Endothelial cell of umbilical vein (primary cell): Measurements from ENCODE around the gene SLC23A2. TPM values are rescaled to one million over a fixed set of nuclear protein-coding genes. Genes with fewer than 3 reads are reported as not detected.

Source experiments
- BruUV-seq: library from RNA; stranded (reverse); fragments of 400-500 nt; replicated peaks from 2 replicates; lab custom pipeline; 2021; lab: Mats Ljungman, UMichigan
- CTCF ChIA-PET: fragments of 300-600, 350-600 bp; sonication (Branson Sonifier 250); formaldehyde crosslinking; loops from one replicate; lab custom pipeline; 2021; ENCODE audit warnings: antibody characterized with exemption, inconsistent platforms; lab: Charles Lee
- POLR2A ChIA-PET: fragments of 300-600, 350-600 bp; sonication (Branson Sonifier 250); formaldehyde crosslinking; loops from one replicate; lab custom pipeline; 2021; ENCODE audit warnings: antibody characterized with exemption, inconsistent platforms; lab: Charles Lee
- DNase-seq: peaks from one replicate; pipeline ENCODE4 v3.0.0-alpha.2; 2011; ENCODE audit warnings: low read depth, low spot score
- FAIRE-seq: peaks from 2 replicates; lab custom pipeline; 2011; peaks lifted over from hg19 to GRCh38; lab: Jason Lieb, UNC
- H2AFZ ChIP-seq: 2 replicates; pipeline ENCODE4 v1.6.0; 2012; ENCODE audit warnings: low read depth, low read length, control low read depth, inconsistent platforms
- H3K27ac ChIP-seq: 2 replicates; pipeline ENCODE4 v1.5.1; 2011; ENCODE audit warnings: low read depth, mild to moderate bottlenecking, control low read depth, low read length, moderate library complexity; ENCODE audit not compliant: insufficient read depth
- H3K27me3 ChIP-seq, 2 experiments: 2 replicates each; pipeline versions ENCODE4 v1.6.0 to v1.6.1; 2011; ENCODE audit warnings: low read length in 2 of 2, mixed read lengths in 1 of 2; ENCODE audit not compliant: control insufficient read depth in 2 of 2, insufficient read depth in 2 of 2
- H3K36me3 ChIP-seq, 2 experiments: 2 replicates in 1 of 2; 3 replicates in 1 of 2; pipeline ENCODE4 v1.5.1; 2011; ENCODE audit warnings: low read length in 2 of 2, mild to moderate bottlenecking in 1 of 2, moderate library complexity in 1 of 2; ENCODE audit not compliant: control insufficient read depth in 2 of 2, insufficient read depth in 2 of 2; ENCODE audit errors: extremely low read depth in 1 of 2
- H3K4me1 ChIP-seq: 3 replicates; pipeline ENCODE4 v1.5.1; 2011; ENCODE audit warnings: mild to moderate bottlenecking, low read length; ENCODE audit not compliant: control insufficient read depth, insufficient read depth; ENCODE audit errors: extremely low read depth
- H3K4me2 ChIP-seq: 2 replicates; pipeline ENCODE4 v1.6.1; 2011; ENCODE audit warnings: low read length, control low read depth, mixed read lengths; ENCODE audit not compliant: insufficient read depth
- H3K4me3 ChIP-seq, 3 experiments: fragments of 200-600 bp in 1 of 3; sonication (generic), shearing (Covaris generic) in 1 of 3; replicated peaks in 1 of 3; 2 replicates each; pipeline ENCODE4 v1.5.1; 2011 to 2016; ENCODE audit warnings: control low read depth in 3 of 3, low read length in 3 of 3, mild to moderate bottlenecking in 2 of 3, inconsistent platforms in 1 of 3, low read depth in 1 of 3, moderate library complexity in 1 of 3; ENCODE audit not compliant: insufficient read depth in 1 of 3
- H3K79me2 ChIP-seq: 2 replicates; pipeline ENCODE4 v1.6.0; 2012; ENCODE audit warnings: low read length, inconsistent platforms; ENCODE audit not compliant: control insufficient read depth, insufficient read depth
- H3K9ac ChIP-seq: replicated peaks from 2 replicates; pipeline ENCODE3; 2011; ENCODE audit warnings: low read length, control low read depth; ENCODE audit not compliant: insufficient read depth; ENCODE audit errors: extremely low read depth
- H3K9me1 ChIP-seq: replicated peaks from 3 replicates; pipeline ENCODE4 v1.6.0; 2011; ENCODE audit warnings: mild to moderate bottlenecking, low read length; ENCODE audit not compliant: control insufficient read depth, insufficient read depth; ENCODE audit errors: extremely low read depth
- H3K9me3 ChIP-seq: replicated peaks from 2 replicates; pipeline ENCODE4 v1.5.1; 2012; ENCODE audit warnings: low read length, inconsistent platforms; ENCODE audit not compliant: control insufficient read depth, insufficient read depth
- H4K20me1 ChIP-seq: replicated peaks from 2 replicates; pipeline ENCODE3; 2011; ENCODE audit warnings: mild to moderate bottlenecking, low read length; ENCODE audit not compliant: control insufficient read depth, insufficient read depth; ENCODE audit errors: extremely low read depth
- CTCF ChIP-seq, 2 donors: IDR thresholded peaks; 1 replicate in 1 of 2; 2 replicates in 1 of 2; pipeline ENCODE4 v1.5.1; 2011; ENCODE audit warnings: low read length in 2 of 2, mild to moderate bottlenecking in 2 of 2, moderate library complexity in 2 of 2, control low read depth in 1 of 2, inconsistent platforms in 1 of 2, low read depth in 1 of 2; ENCODE audit not compliant: insufficient read depth in 1 of 2; ENCODE audit errors: extremely low read depth in 1 of 2
- EZH2 ChIP-seq: IDR thresholded peaks from 2 replicates; pipeline ENCODE4 v1.6.1; 2012; ENCODE audit warnings: borderline replicate concordance, low read depth, mild to moderate bottlenecking, moderate library complexity, low read length, inconsistent platforms; ENCODE audit not compliant: severe bottlenecking
- FOS ChIP-seq: IDR thresholded peaks from 2 replicates; pipeline ENCODE4 v1.6.1; 2011; ENCODE audit warnings: mild to moderate bottlenecking, low read length, moderate library complexity, borderline replicate concordance; ENCODE audit not compliant: insufficient read depth
- GATA2 ChIP-seq: IDR thresholded peaks from 2 replicates; pipeline ENCODE4 v1.7.0; 2011; ENCODE audit warnings: low read depth, mild to moderate bottlenecking, moderate library complexity, mixed read lengths, low read length; ENCODE audit not compliant: insufficient read length, insufficient read depth
- JUN ChIP-seq: IDR thresholded peaks from 2 replicates; pipeline ENCODE4 v1.6.1; 2011; ENCODE audit warnings: borderline replicate concordance, low read depth; ENCODE audit not compliant: insufficient read length, insufficient read depth
- POLR2A ChIP-seq: IDR thresholded peaks from 2 replicates; pipeline ENCODE4 v1.6.1; 2012; ENCODE audit warnings: low read depth, mild to moderate bottlenecking, control low read depth, low read length
- POLR2AphosphoS5 ChIP-seq: IDR thresholded peaks from 2 replicates; pipeline ENCODE4 v1.6.1; 2012; ENCODE audit warnings: low read depth, mild to moderate bottlenecking, control low read depth, low read length, moderate library complexity; ENCODE audit not compliant: insufficient read depth
- dilution Hi-C: fragments of 300-500 bp; cut with MboI; formaldehyde crosslinking; loops from one replicate; pipeline ENCODE4 v1.15.0; 2019; ENCODE audit warnings: low sequenced_read_pairs; ENCODE audit not compliant: extremely low pct_ligation_motif_present
- intact Hi-C: fragments of 100-400 bp; cut with micrococcal nuclease; formaldehyde crosslinking; loops from one replicate; pipeline ENCODE4 v1.10.0; 2022
- polyA plus RNA-seq, 4 experiments: library from polyadenylated mRNA; depleted of rRNA in 3 of 4; stranded (reverse) in 3 of 4; unstranded in 1 of 4; fragments of >200 nt; gene quantifications; 2 replicates each; pipeline versions ENCODE4 v1.2.1 to v1.2.3, GENCODE V29; 2011 to 2012; ENCODE audit warnings: missing spikeins in 1 of 4
- total RNA-seq: library from RNA; stranded (reverse); gene quantifications from 2 replicates; pipeline ENCODE4 v1.2.3, GENCODE V29; 2021
- TF ChIP-seq, protein P1 (sequence below): IDR thresholded peaks from 2 replicates; pipeline ENCODE4 v1.6.1; 2011; ENCODE audit not compliant: insufficient read depth, insufficient read length

SLC23A2 gene
- total and polyA plus RNA-seq, 2 donors (not counting 3 experiments of a cell fraction or from before 2014, with no cell fraction given): 24.4 to 24.5 TPM

DNA sequence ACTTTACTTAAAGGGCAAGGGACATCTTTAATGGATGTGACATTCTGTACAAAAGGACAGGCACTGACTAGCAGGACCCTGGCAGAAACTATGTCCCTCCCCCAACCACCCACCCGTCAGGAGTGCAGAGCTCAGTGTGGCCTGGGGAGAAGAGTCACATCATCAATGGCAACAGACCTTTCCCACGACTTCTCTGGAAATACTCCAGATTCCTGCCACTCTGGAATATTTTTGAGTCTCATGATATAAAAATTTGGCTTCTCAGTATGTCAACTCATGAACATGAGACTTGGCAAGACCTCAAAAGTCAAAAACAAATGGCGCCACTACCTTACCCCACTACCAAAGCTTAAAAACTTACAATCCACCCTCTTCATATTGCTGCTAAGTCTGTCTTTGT is 118.3 kb downstream of the SLC23A2 start:
- no peak overlapping the region for H3K4me2 ChIP-seq
- intact Hi-C loops: no loop called here
- ChIA-PET CTCF (no interaction called here), POLR2A (no interaction called here)
- no peak overlapping the region for H3K27ac ChIP-seq
- no peak overlapping the region for H3K4me3 ChIP-seq
- no peaks in the 10 kb centered on the region for H4K20me1 ChIP-seq
- H3K9ac ChIP-seq: no peak overlapping the region
- BruUV-seq: no TSS peak
- H3K9me1 ChIP-seq: no peaks in the 10 kb centered on the region
- no peaks in the 10 kb centered on the region for H3K79me2 ChIP-seq
- DNase-seq (no peak), FAIRE-seq (no peak)
- no peak for TF ChIP-seq EZH2
- TF ChIP-seq, protein P1, sequence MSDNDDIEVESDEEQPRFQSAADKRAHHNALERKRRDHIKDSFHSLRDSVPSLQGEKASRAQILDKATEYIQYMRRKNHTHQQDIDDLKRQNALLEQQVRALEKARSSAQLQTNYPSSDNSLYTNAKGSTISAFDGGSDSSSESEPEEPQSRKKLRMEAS: no peak
- TF ChIP-seq GATA2: no peak
- TF ChIP-seq POLR2AphosphoS5: no peak
- no peak for TF ChIP-seq CTCF (IDR thresholded peaks at IDR 0.05; ENCODE audit: extremely low read depth in 1 of 2, insufficient read depth in 1 of 2, low read depth in 1 of 2, low read length in 2 of 2)
- TF ChIP-seq JUN: no peak
- no peak for TF ChIP-seq FOS
- TF ChIP-seq POLR2A: no peak
- peaks cover 0 to 3% of the 10 kb centered on the region in 2 experiments for H3K36me3 ChIP-seq
- H3K4me1 ChIP-seq: no peaks in the 10 kb centered on the region
- dilution Hi-C loops: no loop called here
- no peak overlapping the region for H2AFZ ChIP-seq
- H3K27me3 ChIP-seq: no peaks in the 10 kb centered on the region
- no peaks in the 10 kb centered on the region for H3K9me3 ChIP-seq
